HG03442 (cell line): ENCODE data around the gene PLEKHG1.
A peak's percentile ranks its signal among the peaks of the same experiment; 100 is the strongest.

ENCODE experiments used
- ATAC-seq: cut with Tn5 transposase; IDR thresholded peaks from one replicate; pipeline ENCODE4 v1.9.1; 2021; ENCODE audit warnings: mild to moderate bottlenecking, moderate library complexity; ENCODE audit not compliant: unreplicated experiment

The PLEKHG1 gene

GRCh38 chr6:150617496-150618460 is 18.1 kb downstream of the PLEKHG1 start:
- no peak for ATAC-seq

- ATAC-seq = no peak
Measured at GRCh38 chr6:150619275-150619674, 19.6 kb downstream of the PLEKHG1 start.

- no peak for ATAC-seq
Measured at GRCh38 chr6:150620244-150620643, 20.6 kb downstream of the PLEKHG1 start.

- ATAC-seq = no peak
Measured at GRCh38 chr6:150620763-150621162, 21.1 kb downstream of the PLEKHG1 start.

GRCh38 chr6:150622476-150622875 is 22.8 kb downstream of the PLEKHG1 start:
- ATAC-seq = no peak

- ATAC-seq = peak; percentile 98
Measured at GRCh38 chr6:150622941-150623874, 23.5 kb downstream of the PLEKHG1 start.

GRCh38 chr6:150624191-150624590 is 24.5 kb downstream of the PLEKHG1 start:
- no peak for ATAC-seq

- no peak for ATAC-seq
Measured at GRCh38 chr6:150625927-150626326, 26.2 kb downstream of the PLEKHG1 start.

- ATAC-seq = no peak
Measured at GRCh38 chr6:150627154-150627553, 27.5 kb downstream of the PLEKHG1 start.

- ATAC-seq = no peak
Measured at GRCh38 chr6:150627585-150628025, 27.9 kb downstream of the PLEKHG1 start.

- ATAC-seq = no peak
Measured at GRCh38 chr6:150628908-150629307, 29.2 kb downstream of the PLEKHG1 start.

GRCh38 chr6:150631283-150631983 is 31.7 kb downstream of the PLEKHG1 start:
- ATAC-seq = peak; percentile 45

GRCh38 chr6:150631984-150632642 is 32.4 kb downstream of the PLEKHG1 start:
- no peak for ATAC-seq

- no peak for ATAC-seq
Measured at GRCh38 chr6:150632785-150633485, 33.2 kb downstream of the PLEKHG1 start.

GRCh38 chr6:150633486-150633834 is 33.8 kb downstream of the PLEKHG1 start:
- no peak for ATAC-seq

GRCh38 chr6:150634176-150634963 is 34.7 kb downstream of the PLEKHG1 start:
- no peak for ATAC-seq

- no peak for ATAC-seq
Measured at GRCh38 chr6:150634964-150635292, 35.2 kb downstream of the PLEKHG1 start.

- no peak for ATAC-seq
Measured at GRCh38 chr6:150635906-150636514, 36.3 kb downstream of the PLEKHG1 start.

GRCh38 chr6:150636808-150637207 is 37.1 kb downstream of the PLEKHG1 start:
- ATAC-seq = peak; percentile 28
